AG04449 (cell line): ENCODE results near the gene ACE.
"Not testable (repeated sequence)": the region's sequence is repeated elsewhere in the genome, so short reads cannot be mapped to it uniquely, and the experiment has no call there.

ENCODE experiments used
- CTCF ChIA-PET: fragments of 350-600 bp; formaldehyde crosslinking; extraction: SDS; loops from one replicate; lab custom pipeline; 2021; ENCODE audit warnings: antibody characterized with exemption; lab: Yijun Ruan, JAX
- POLR2A ChIA-PET: fragments of 400-600, 350-600 bp; formaldehyde crosslinking; extraction: SDS; loops from one replicate; lab custom pipeline; 2020; ENCODE audit warnings: antibody characterized with exemption, inconsistent platforms; lab: Yijun Ruan, JAX
- DNase-seq: peaks from one replicate; pipeline ENCODE4 v3.0.0-alpha.2; 2010; ENCODE audit warnings: low read depth, low spot score
- H3K4me3 ChIP-seq: 2 replicates; pipeline ENCODE4 v1.5.1; 2011; ENCODE audit warnings: low read depth, mild to moderate bottlenecking, control low read depth, low read length
- TF ChIP-seq, protein P1 (sequence below): IDR thresholded peaks from one replicate; pipeline ENCODE4 v1.5.1; 2011; ENCODE audit warnings: mild to moderate bottlenecking, moderate library complexity, low read length, control low read depth, inconsistent platforms; ENCODE audit not compliant: insufficient read depth; ENCODE audit errors: missing control alignments

Gene ACE

GRCh38 chr17:63451150-63451549, 25.7 kb upstream of the ACE start:
- no peak overlapping the region for H3K4me3 ChIP-seq
- TF ChIP-seq, protein P1, sequence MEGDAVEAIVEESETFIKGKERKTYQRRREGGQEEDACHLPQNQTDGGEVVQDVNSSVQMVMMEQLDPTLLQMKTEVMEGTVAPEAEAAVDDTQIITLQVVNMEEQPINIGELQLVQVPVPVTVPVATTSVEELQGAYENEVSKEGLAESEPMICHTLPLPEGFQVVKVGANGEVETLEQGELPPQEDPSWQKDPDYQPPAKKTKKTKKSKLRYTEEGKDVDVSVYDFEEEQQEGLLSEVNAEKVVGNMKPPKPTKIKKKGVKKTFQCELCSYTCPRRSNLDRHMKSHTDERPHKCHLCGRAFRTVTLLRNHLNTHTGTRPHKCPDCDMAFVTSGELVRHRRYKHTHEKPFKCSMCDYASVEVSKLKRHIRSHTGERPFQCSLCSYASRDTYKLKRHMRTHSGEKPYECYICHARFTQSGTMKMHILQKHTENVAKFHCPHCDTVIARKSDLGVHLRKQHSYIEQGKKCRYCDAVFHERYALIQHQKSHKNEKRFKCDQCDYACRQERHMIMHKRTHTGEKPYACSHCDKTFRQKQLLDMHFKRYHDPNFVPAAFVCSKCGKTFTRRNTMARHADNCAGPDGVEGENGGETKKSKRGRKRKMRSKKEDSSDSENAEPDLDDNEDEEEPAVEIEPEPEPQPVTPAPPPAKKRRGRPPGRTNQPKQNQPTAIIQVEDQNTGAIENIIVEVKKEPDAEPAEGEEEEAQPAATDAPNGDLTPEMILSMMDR = no peak
- ChIA-PET POLR2A (no interaction called here), CTCF (interaction anchor here (1.5 to 1.6 kb wide), 2 partner anchors 11 to 25 kb away, joined by 3 to 4 read pairs; no protein-coding TSS in a partner anchor)
- DNase-seq = no peak

DNA sequence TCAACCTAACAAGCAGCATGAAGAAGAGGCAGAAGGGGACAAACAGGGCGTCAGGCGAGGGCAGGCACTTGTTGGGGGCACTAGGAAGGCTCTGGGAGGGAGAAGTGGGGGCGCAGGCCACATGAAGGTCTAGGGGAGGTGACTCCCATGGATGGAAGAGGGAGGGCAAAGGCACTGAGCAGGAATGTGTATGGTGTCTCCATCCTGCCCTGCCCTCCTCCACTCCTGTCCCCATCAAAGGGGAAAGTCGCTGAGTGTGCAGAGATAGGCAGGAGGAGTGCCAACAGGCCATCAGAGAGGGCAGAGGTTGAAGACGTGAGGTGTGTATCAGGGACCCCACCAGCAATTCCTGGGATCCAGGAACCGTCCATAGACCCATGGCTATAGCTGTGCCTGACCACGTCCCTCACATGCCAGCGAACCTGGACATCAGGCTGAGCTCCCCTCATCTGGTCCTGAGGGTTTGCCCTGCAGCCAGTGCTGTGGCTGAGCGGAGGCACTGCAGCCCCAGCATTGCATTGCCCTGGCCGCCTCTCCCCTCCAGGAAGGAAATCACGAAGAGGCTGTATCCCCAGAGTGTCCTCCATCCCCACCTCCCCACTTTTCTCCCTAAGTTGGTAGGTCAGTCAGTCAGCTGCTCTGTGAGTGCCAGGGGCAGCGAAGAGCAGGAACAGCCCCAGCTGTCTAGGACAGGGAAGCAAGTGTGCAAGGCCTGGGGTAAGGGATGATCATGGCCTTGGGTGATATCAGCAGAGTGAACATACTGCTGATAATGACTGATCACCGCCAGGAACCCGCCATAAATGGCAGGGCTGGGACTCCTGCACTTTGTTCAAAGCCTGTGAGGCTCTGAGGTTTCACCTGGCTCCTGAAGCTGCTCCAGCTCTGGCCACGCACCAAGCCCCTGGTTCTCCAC, 24.6 kb upstream of the ACE start:
- no peak for DNase-seq
- no peak overlapping the region for H3K4me3 ChIP-seq
- ChIA-PET CTCF (interaction anchor here (0.6 to 4.3 kb wide), 4 partner anchors 7 to 41 kb away, joined by 3 to 28 read pairs (median 5); partner anchors contain the start of gene CYB561), POLR2A (no interaction called here)
- TF ChIP-seq, protein P1 = no peak

DNA sequence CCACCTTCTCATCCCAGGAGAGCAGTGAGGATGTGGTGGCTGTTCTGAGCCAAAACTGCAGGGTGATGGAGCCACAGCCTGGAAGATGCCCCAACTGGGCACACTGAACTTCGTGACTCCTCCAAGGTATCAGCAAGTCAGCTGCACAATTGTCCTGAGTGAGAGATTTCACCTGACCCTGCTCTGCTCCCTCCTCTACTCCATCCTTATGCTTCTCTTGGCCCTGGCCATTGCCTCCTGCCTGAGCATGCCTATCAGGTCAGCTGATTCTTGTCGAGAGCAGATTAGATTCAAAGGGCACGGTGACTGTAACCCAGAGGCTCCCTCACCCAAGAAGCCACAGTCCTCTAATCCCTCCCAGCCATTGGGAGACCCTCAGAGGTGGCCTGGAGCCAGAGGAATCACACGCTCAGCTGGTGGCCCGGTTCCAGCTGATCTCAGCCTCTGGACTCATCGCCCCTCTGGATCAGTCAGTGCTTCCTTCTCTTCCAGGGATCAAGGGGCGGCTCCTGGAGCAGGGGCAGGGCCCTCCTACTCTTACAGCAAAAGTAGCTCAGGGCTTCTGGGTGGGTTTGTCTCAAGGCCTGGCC, 23.8 kb upstream of the ACE start:
- ChIA-PET CTCF (interaction anchor here (0.6 to 4.3 kb wide), 4 partner anchors 8 to 41 kb away, joined by 3 to 28 read pairs (median 8); partner anchors contain the start of gene CYB561), POLR2A (no interaction called here)
- DNase-seq = no peak
- H3K4me3 ChIP-seq = no peak overlapping the region
- TF ChIP-seq, protein P1 = no peak

DNA sequence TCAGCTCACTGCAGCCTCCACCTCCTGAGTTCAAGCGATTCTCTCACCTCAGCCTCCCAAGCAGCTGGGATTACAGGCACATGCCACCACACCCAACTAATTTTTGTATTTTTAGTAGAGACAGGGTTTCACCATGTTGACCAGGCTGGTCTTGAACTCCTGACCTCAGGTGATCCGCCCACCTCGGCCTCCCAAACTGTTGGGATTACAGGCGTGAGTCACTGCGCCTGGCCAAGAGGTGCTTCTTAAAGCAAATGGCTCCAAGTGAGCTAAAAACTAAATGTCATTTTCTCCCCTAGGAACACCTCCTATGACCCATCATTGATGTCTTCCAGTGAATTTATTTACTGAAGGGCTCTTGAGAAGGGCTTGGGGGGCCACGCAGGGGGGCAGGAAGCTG, 22.5 kb upstream of the ACE start:
- POLR2A ChIA-PET, H3K4me3 ChIP-seq, DNase-seq: not testable (repeated sequence)
- CTCF ChIA-PET = interaction anchor here (1.7 to 4.3 kb wide), 4 partner anchors 9 to 29 kb away, joined by 4 to 28 read pairs (median 8); partner anchors contain the start of gene CYB561

- no peak for DNase-seq
- POLR2A ChIA-PET = no interaction called here
- CTCF ChIA-PET = interaction anchor here (1.2 to 4.3 kb wide), 4 partner anchors 10 to 29 kb away, joined by 4 to 28 read pairs (median 5); partner anchors contain the start of gene CYB561
- no peak overlapping the region for H3K4me3 ChIP-seq
- TF ChIP-seq, protein P1 = no peak
These were observed 21.9 kb upstream of the ACE start for GRCh38 chr17:63454915-63455314.

GRCh38 chr17:63455417-63455816, 21.4 kb upstream of the ACE start:
- CTCF ChIA-PET = interaction anchor here (1.2 to 4.3 kb wide), 4 partner anchors 10 to 30 kb away, joined by 4 to 28 read pairs (median 5); partner anchors contain the start of gene CYB561
- H3K4me3 ChIP-seq = no peak overlapping the region
- POLR2A ChIA-PET = no interaction called here
- no peak for DNase-seq
- TF ChIP-seq, protein P1 = no peak
